Muscle of leg (tissue), 11 donors: Measurements from ENCODE around the gene ADAMTSL1. TPM values are rescaled to one million over a fixed set of nuclear protein-coding genes. Genes with fewer than 3 reads are reported as not detected.
A peak's percentile ranks its signal among the peaks of the same experiment; 100 is the strongest.

Source experiments
- DNase-seq: peaks from one replicate; pipeline ENCODE4 v3.0.0; 2013
- H3K27ac ChIP-seq: one replicate; pipeline ENCODE4 v1.5.1; 2013; ENCODE audit warnings: mild to moderate bottlenecking, low read length, control low read depth
- H3K27me3 ChIP-seq: one replicate; pipeline ENCODE4 v1.6.1; 2013; ENCODE audit warnings: low read length; ENCODE audit not compliant: control insufficient read depth, insufficient read depth
- H3K36me3 ChIP-seq: one replicate; pipeline ENCODE4 v1.6.1; 2013; ENCODE audit warnings: low read length; ENCODE audit not compliant: control insufficient read depth, insufficient read depth
- H3K4me1 ChIP-seq: one replicate; pipeline ENCODE4 v1.6.1; 2013; ENCODE audit warnings: low read length; ENCODE audit not compliant: control insufficient read depth, insufficient read depth
- H3K4me3 ChIP-seq: one replicate; pipeline ENCODE4 v1.5.1; 2013; ENCODE audit warnings: low read length, control low read depth
- H3K9me3 ChIP-seq: replicated peaks from 2 replicates; pipeline ENCODE4 v1.6.1; 2013; ENCODE audit warnings: low read depth, low read length; ENCODE audit not compliant: control insufficient read depth
- WGBS: methylation state at CpG from one replicate; pipeline ENCODE4 v1.1.5; 2013; ENCODE audit warnings: missing lambda C conversion rate; ENCODE audit not compliant: insufficient coverage; 5-methylcytosine and 5-hydroxymethylcytosine counted together
- polyA plus RNA-seq, 8 donors: library from polyadenylated mRNA; unstranded; fragments of 120-200 nt; gene quantifications; one replicate each; pipeline versions ENCODE4 v1.2.1 to v1.2.3, GENCODE V29; 2013; ENCODE audit warnings: inconsistent platforms in 1 of 8, low replicate concordance in 1 of 8; ENCODE audit not compliant: insufficient read length in 8 of 8, insufficient read depth in 1 of 8
- total RNA-seq: library from RNA; stranded (reverse); fragments of 120-200 nt; gene quantifications from one replicate; pipeline ENCODE4 v1.2.4, GENCODE V29; 2013

ADAMTSL1 gene
- total and polyA plus RNA-seq, 9 donors = 9.9 to 32.9 (median 20.1) TPM

DNA sequence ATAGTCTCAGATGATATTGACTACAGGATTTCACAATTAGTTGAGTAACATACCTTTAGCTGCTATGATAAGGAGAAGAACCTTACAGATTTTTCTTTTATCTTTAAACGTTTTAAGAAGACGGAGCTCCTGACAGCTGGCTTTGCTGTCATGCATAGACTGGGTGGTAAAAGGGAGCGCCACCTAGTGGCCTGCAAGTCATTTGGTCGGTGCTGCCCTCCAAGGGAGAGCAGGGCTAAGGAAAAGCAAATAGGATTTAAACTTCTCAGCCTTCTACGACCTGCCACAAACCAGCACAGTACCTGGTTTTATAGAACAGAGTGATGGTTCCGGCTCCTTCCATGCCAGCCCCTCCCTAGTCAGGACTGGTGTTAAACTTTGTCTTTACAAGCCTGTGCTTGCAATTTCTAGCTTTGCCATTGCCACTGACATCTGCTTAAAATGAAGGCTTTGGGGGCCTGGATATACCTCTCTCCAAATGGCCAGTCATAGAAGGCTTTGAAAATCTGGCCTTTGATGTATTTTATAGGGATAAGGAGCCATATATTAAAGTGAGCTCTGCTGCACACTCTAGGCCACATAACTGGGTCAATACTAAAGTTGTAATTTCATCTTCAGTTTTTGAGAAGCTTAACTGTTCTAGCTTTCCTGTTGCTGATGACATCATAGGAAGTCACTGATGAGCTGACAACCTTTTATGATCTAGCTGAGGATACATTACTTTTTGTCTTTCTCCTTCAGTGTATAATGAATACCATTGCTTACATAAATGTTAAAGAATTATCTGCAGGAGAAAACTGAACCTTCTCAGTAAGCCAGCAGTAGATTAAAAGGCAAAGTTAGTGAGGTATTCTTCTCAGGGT, 31.1 kb upstream of the ADAMTSL1 start:
- H3K9me3 ChIP-seq = no peaks in the 10 kb centered on the region
- peaks cover 17% of the 10 kb centered on the region for H3K4me1 ChIP-seq
- H3K4me3 ChIP-seq = no peak overlapping the region
- peak; percentile 73 for DNase-seq
- no peak overlapping the region for H3K27ac ChIP-seq
- H3K27me3 ChIP-seq = peaks cover 6% of the 10 kb centered on the region
- no peaks in the 10 kb centered on the region for H3K36me3 ChIP-seq
- WGBS = 20% methylated on average over 5 of the region's 6 CpGs

DNA sequence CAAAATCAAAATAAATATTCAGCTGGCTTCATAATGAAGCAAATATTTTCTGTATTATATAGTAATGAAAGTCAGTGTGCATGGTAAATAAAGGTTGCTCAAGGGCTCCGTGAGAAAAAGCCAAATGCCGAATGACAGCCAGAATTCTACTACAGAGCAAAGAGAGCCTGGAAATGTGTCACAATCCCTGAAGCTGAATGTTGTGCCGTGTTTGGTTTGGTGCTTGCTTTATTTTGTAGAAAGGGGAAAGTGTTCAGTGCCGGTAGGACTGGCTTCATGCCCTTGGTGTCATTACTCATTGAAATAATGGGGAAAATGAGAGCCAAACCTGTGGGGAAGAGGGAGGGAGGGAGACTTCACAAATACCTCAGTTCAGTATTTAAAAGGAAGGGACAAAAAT, 26.8 kb upstream of the ADAMTSL1 start:
- Histone ChIP-seq H3K4me1 (peaks cover 6% of the 10 kb centered on the region), H3K36me3 (no peaks in the 10 kb centered on the region), H3K4me3 (no peak overlapping the region), H3K9me3 (no peaks in the 10 kb centered on the region), H3K27me3 (no peaks in the 10 kb centered on the region), H3K27ac (no peak overlapping the region)
- WGBS = 41% methylated on average over 4 of the region's 4 CpGs
- DNase-seq = no peak

DNA sequence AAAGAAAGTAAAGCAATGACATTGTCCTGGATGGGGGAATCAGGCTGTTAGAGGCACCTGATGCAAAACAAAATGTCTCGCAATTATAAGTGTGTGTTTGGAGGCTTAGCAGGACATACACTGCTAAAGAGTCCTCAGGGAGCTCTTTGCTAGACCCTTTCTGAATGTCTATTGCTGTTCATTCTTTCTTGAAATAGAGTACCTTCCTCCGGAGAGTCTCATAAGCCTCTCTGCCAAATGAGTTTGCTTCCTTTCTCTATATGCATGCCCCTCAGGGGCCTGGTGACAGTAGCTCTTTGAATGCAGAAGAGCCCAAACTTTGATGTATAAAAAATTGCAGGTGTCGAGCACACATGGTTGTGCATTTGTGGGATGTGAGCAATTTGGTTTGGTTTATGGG, 26.4 kb upstream of the ADAMTSL1 start:
- Histone ChIP-seq H3K27ac (no peak overlapping the region), H3K9me3 (no peaks in the 10 kb centered on the region), H3K36me3 (no peaks in the 10 kb centered on the region), H3K4me1 (peaks cover 6% of the 10 kb centered on the region), H3K4me3 (no peak overlapping the region), H3K27me3 (no peaks in the 10 kb centered on the region)
- no peak for DNase-seq
- 60% methylated on average over 1 of the region's 3 CpGs for WGBS

DNA sequence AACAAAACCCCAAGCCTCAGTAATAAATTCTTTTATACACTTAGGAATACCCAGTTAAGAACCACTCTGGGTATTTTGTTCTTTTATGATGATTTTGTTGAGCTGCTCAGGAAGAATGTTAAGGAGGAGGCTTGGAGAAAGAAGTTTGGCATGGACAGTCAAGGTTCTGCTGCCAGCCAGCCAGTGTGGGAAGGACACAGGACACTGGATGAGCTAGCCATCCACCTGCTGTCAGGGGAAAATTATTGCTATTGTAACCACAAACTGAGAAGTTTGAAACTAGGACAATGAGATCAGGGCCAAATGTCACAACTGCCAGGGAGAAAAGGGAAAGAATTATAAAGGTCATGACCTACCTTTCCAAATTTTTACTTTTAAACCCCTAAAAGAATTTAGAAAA, 25.9 kb upstream of the ADAMTSL1 start:
- Histone ChIP-seq H3K4me1 (peaks cover 6% of the 10 kb centered on the region), H3K27ac (no peak overlapping the region), H3K36me3 (no peaks in the 10 kb centered on the region), H3K27me3 (no peaks in the 10 kb centered on the region), H3K9me3 (no peaks in the 10 kb centered on the region), H3K4me3 (no peak overlapping the region)
- no peak for DNase-seq

DNA sequence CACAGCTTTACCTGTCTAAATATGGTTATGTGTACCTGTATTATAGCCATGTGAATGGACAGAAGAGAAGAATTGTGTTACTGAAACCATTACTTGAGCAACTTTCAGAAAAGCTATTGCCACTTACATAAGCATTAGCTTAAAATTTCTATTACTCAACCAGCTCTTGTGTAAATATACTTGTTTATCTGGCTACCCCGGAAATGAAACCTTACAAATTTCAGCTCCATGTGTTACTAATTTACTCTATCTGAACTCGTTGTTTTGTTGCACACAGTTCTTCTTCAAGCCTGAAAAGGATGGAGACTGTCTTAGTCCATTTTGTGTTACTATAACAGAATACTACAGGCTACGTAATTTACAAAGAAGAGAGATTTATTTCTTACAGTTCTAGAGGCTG, 22.5 kb upstream of the ADAMTSL1 start:
- DNase-seq = no peak
- Histone ChIP-seq H3K4me3 (no peak overlapping the region), H3K27me3 (no peaks in the 10 kb centered on the region), H3K36me3 (no peaks in the 10 kb centered on the region), H3K9me3 (no peaks in the 10 kb centered on the region), H3K27ac (no peak overlapping the region), H3K4me1 (peaks cover 6% of the 10 kb centered on the region)
- 67% methylated on average over 1 of the region's 3 CpGs for WGBS

DNA sequence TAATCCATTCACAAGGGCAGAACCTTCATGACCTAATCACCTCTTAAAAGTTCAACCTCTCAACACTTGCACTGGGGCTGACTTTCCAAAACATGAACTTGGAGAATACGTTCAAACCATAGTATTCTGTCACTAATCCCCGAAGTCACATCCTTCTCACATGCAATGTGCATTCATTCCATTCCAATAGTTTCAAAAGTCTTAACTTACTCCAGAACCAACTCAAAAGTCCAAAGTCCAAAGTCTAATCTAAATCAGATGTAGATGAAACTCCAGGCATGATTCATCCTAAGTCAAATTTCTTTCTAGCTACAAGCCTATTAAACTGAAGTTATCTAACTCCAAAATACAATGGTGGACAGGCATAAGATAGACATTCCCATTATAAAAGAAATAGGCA, 21.7 kb upstream of the ADAMTSL1 start:
- no peak overlapping the region for H3K27ac ChIP-seq
- H3K9me3 ChIP-seq = no peaks in the 10 kb centered on the region
- H3K27me3 ChIP-seq = no peaks in the 10 kb centered on the region
- no peak overlapping the region for H3K4me3 ChIP-seq
- peaks cover 4% of the 10 kb centered on the region for H3K4me1 ChIP-seq
- H3K36me3 ChIP-seq = no peaks in the 10 kb centered on the region
- no peak for DNase-seq
- WGBS = 79% methylated on average over 2 of the region's 2 CpGs

DNA sequence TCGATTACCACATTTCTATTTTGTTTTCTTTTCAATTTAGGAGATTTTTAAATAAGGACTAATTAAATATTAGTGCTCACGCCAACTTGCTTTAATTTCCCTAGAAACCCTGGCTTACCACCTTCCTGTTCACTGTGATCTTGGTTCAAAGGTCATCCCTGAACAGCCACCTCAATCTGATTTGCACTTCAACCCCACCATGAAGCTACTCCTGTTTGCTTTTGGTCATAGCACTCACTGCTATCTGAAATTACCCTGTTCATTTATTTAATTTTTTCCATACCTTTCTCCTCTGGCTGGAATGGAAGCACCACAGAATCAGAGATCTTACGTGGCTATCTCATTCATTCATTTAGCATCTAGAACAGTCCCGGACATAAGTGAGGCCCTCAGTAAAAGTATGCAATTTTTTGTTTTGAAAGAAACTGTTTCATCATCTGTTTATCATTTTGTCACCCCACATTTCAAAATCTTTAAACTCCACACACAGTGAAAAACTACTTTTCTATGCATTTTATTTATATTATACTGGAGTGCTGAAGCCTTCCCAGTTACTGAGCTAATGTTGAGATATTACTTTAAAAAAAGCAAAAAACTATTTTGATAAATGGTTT, 17.2 kb upstream of the ADAMTSL1 start:
- H3K36me3 ChIP-seq = no peaks in the 10 kb centered on the region
- 100% methylated on average over 1 of the region's 4 CpGs for WGBS
- no peak overlapping the region for H3K27ac ChIP-seq
- H3K27me3 ChIP-seq = no peaks in the 10 kb centered on the region
- no peaks in the 10 kb centered on the region for H3K4me1 ChIP-seq
- no peak for DNase-seq
- H3K9me3 ChIP-seq = no peaks in the 10 kb centered on the region
- no peak overlapping the region for H3K4me3 ChIP-seq

DNA sequence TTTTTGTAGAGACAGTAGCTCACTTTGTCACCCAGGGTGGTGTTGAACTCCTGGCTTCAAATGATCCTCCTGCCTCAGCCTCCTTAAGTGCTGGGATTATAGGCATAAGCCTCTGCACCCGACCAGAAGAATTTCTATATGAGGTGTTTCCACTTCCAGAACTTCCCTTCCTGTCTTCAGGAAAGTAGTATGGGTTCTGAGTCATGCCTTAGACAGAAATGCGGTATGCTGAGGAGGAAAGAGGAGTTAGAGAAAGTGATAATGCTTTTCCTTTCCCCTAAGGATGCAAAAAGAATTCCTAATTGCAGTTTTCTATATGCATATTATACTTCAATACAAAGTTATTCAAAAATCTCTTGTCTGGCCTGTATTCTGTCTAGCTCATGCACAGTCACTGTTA, 16.4 kb upstream of the ADAMTSL1 start:
- H3K27ac ChIP-seq = no peak overlapping the region

DNA sequence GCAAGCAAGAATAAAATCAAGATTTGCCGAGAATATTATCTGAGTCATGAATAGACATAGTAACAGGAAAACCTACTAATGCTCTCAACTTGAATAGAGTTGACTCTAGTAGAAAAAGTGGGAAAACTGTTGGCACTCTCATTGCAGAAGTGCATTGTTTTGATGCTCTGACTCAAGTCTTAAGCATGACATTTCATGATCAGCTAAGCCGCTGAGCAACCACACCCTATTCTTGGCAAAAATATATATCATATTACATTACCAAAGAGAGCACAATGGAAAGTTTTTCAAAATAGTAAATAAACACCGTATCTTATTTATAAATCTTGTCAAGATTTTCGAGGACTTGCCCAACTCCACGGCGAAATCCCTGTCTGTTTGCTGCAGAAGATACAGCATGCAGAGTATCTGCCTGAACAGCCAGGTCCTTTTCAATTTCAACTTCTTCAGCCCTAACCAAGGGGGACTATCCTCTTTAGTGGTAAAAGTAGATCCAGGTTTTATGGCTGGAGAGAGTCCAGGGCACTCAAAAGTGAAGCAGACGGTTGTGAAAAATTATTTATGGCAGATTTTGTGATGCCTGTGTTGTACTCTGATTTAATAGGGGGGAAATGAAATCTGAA, 13.9 kb upstream of the ADAMTSL1 start:
- Histone ChIP-seq H3K9me3 (no peaks in the 10 kb centered on the region), H3K4me1 (no peaks in the 10 kb centered on the region), H3K4me3 (no peak overlapping the region), H3K27ac (no peak overlapping the region), H3K36me3 (no peaks in the 10 kb centered on the region), H3K27me3 (no peaks in the 10 kb centered on the region)
- no peak for DNase-seq
- WGBS = 0% methylated on average over 1 of the region's 7 CpGs

More for the DNA sequence above, 16.4 kb upstream of the ADAMTSL1 start:
- no peak for DNase-seq
- Histone ChIP-seq H3K4me3 (no peak overlapping the region), H3K9me3 (no peaks in the 10 kb centered on the region), H3K36me3 (no peaks in the 10 kb centered on the region), H3K4me1 (no peaks in the 10 kb centered on the region), H3K27me3 (no peaks in the 10 kb centered on the region)
- WGBS = no CpG with 5 or more reads among the region's 2 CpGs

DNA sequence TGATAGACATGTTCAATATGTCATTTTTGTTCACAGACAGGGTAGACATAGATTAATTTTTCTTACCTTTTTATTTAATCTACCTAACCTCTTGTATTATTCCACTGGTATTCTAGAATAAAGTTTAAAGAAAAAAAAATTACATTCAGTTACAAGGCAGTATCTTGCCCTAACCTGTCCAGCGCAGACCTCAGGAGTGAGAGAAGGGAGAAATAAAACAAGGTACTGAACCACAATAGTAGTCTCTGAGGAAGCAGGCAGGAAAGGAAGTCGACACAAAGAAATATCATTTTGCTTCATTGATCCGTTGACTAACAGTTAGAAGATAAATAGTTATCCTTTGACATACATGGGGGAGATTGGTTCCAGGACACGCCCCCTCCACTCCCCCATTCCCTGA, 12.5 kb upstream of the ADAMTSL1 start:
- Histone ChIP-seq H3K9me3 (no peaks in the 10 kb centered on the region), H3K4me1 (no peaks in the 10 kb centered on the region), H3K27me3 (no peaks in the 10 kb centered on the region), H3K4me3 (no peak overlapping the region), H3K36me3 (no peaks in the 10 kb centered on the region), H3K27ac (no peak overlapping the region)
- DNase-seq = no peak
- no CpG with 5 or more reads among the region's 4 CpGs for whole genome bisulfite sequencing
